ENCODE results near the gene MYH1.

GRCh38 chr17:10482252-10482651 lies 36.1 kb downstream of the MYH1 start:
- TF ChIP-seq CTCF (IDR thresholded peaks at IDR 0.05) (no peak), POLR2A (IDR thresholded peaks at IDR 0.05) (no peak)

All from testis (tissue), 2 donors.